GM18868 (cell line): ENCODE data around the gene ZNF567.
"Not testable (repeated sequence)": the region's sequence is repeated elsewhere in the genome, so short reads cannot be mapped to it uniquely, and the experiment has no call there.

ENCODE experiments used
- ATAC-seq: cut with Tn5 transposase; IDR thresholded peaks from one replicate; pipeline ENCODE4 v1.9.1; 2021; ENCODE audit warnings: mild to moderate bottlenecking, moderate library complexity; ENCODE audit not compliant: unreplicated experiment

ZNF567 gene

DNA sequence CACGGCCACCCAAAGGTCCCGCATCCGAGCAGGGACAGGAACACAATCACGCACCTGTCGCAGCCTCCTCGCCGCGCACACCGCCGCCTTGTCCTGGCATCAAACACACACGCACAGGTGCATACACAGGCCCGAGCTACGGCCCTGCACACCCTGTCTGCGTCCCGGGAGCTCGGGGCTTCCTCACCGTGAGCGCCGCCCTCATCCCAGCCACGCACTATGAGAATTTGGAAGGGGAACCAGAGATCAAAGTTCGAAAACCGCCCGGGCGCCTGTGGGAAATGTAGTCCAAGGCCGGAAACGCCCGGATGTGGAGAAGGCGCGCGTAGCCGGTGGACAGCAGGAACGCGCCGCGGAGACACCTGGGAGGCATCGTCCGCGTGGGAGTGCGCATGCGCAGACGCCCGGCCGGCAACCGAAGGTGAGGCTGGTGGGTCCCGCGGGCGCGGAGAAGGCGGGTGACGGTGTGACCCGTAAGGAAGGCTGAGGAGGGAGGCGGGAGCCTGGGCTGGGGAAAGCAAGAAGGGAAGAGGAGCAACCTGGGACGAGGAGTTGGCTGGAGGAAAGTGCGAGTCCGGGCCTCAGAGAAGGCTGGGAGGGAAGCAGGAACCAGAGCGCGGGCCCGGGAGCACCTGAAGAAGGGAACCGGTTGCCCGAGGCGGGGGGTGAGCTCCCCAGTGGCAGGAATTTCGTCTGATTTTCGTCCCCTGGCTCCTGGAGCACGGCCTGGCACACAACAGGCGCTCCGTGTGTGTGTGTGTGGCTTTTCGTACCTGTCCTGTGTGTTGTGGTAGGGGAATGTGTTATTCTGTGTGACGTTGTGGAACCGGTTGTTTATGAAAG lies at the start of gene ZNF567:
Gene ZNF567 (plus strand): TSS at position 399 of the 843 bp plus-strand sequence. CDS start 7,256 bp downstream, outside the sequence.
- peak; percentile 88 for ATAC-seq

DNA sequence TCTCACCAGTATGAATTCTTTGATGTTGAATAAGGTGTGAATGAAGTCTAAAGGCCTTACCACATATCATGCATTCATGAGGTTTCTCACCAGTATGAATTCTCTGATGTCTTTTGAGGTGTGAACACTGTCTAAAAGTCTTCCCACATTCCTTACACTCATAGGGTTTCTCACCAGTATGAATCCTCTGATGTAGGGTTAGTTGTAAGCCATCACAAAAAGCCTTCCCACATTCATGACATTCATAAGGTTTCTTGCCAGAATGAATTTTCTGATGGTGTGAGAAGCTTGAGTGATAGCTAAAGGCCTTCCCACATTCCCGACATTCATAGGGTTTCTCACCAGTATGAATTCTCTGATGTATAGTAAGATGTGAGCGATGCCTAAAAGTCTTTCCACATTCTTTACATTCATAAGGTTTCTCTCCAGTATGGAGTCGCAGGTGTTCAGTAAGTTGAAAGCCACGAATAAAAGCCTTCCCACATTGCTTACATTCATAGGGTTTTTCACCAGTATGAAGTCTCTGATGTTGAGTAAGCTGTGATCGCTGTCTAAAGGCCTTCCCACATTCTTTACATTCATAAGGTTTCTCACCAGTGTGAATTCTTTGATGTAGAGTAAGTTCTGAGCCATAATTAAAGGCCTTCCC lies 48.4 kb upstream of the ZNF567 start:
- ATAC-seq, result no peak

DNA sequence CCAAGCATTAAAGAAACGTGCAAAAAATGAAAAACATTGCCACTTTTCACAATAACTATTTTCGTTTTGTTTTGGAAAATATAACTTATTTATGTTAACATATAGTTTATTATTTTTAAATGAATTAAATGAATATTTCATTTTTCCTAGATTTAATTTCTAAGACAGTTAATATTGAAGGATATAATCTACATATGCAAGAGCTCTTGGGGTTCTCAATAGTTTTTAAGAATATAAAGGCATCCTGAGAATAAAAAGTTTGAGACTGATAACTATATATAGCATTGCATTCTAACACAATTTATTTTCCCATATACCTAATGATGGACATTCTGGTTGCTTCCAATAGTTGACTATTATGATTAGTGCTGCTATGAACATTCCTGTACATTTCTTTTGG lies 40.7 kb upstream of the ZNF567 start:
- ATAC-seq, result no peak

DNA sequence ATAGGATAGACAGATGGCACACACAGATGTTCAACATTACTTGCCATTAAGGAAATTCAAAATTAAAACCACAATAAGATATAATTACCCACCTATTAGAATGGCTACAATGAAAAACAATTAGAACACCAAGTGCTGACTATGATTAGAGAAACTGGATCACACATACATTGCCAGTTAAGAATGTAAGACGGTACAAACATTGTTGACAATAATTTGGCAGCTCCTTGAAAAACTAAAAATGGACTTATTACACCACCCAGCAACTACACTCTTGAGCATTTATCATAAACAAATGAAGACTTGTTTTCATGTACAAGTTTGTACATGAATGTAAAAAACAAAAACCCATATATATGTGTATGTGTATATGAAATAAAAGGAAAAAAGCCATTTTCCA lies 34.5 kb upstream of the ZNF567 start:
- ATAC-seq, result no peak

DNA sequence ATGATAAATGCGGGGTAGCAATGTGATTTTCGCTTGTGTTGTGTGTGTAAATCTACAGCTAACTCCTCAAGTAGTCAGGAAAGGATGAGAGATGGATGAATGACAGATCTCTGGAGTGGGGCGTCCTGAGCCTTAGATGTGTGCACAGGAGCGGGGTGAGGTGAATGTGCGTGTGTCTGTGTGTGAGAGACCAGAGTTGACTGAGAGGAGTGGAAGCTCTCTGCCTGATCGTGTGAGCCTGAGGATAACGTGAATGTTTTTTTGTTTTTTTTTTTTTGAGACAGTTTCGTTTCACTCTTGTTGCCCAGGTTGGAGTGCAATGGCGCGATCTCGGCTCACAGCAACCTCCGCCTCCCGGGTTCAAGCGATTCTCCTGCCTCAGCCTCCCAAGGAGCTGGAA lies 21.6 kb upstream of the ZNF567 start:
- ATAC-seq, result no peak

DNA sequence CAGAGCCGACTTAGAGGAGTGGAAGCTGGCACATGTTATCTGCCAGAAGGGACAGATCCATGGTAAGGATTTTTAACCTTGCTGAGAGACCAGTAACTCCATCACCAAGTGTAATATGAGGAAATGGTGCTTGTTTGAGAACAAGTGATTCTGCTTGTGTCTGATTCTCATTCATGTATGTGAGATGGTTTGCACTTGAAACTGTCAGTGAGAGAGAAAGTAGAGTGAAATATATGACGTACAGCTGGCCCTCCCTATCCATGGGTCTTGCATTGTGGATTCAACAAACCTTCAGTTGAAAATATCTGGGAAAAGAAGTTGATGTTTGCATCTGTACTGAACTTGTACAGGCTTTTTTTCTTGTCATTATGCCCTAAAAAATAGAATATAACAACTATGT lies 18.8 kb upstream of the ZNF567 start:
- no peak for ATAC-seq

GRCh38 chr19:36672368-36672767 lies 15.0 kb upstream of the ZNF567 start:
- no peak for ATAC-seq

GRCh38 chr19:36674201-36674600 lies 13.2 kb upstream of the ZNF567 start:
- no peak for ATAC-seq

GRCh38 chr19:36679455-36679854 lies 8.0 kb upstream of the ZNF567 start:
- ATAC-seq, result no peak

DNA sequence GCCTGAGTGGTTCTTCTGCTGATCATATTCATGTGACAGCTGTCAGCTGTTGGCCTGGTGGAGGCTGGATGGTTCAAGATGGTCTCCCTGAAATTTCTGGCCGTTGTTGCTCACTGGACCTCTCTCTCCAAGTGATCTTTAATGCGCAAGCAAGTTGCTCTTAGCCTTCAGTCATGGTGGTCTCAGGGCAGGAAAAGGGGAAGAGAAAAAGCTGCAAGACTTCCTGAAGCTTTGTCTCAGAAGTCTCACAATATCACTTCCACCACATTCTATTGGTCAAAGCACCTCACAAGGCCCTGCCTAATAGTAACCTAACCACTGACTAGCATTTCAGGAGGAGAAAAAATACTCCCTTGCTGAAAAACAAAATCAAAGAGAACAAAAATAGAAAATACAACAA lies 1.6 kb upstream of the ZNF567 start:
- no peak for ATAC-seq

DNA sequence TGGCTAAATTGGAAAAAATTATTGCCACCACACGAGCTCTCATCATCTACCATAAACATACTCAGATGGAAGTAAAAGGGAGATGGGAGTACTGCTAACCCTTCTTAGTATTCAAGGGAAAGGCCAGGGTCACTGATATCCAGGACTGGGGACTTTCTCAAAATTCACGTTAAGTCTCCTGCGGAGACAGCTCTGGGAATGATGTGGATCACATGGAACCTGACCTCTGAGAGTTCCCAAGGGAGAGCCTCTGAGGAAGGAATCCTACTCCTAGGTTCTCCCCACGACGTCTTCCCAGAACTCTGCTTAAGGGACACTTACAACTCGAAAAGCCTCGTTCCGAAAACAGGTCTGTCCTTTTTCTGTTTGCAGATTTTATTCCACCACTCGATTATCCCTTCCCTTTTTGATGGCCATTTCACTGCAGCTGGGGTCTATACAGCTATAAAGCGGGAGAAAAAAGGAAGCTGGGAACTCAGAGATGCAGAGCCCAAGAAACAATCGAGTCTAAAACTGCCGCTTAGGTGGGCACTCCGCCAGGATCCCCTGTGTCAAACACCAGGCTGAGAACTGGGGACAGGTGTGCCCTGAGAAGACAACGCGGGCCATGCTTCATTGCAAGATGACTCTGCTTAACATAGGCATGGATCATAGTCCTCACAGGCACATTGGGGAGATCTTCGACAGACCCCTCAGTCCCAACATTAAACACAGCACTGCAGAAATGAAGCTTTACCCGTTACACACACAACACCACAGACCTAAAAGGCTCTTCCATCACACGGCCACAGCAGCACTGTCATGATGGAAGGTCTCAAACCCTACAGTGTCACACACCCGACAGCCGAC lies 823 bp upstream of the ZNF567 start:
- no peak for ATAC-seq

DNA sequence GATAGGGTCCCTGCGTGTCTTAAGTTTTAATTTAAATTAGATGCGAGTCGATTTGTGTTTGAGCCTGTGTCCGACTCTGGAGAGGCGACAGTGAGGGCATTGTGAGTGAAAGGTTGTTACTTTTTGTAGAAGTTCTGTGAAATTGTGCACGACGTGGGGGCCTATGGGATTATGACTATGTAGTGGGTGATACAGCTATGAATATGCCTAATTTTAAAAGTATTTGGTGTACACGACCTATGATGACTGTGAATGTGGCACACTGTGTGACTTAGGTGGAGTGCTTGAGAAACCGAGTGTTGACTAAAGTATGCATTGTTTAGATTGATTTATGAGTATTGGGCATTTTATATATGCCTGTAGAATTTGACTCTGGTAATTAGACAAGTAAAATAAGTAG lies 646 bp downstream of the ZNF567 start:
- ATAC-seq, result no peak

- no peak for ATAC-seq
Observed at GRCh38 chr19:36707134-36707533, 19.7 kb downstream of the ZNF567 start.

DNA sequence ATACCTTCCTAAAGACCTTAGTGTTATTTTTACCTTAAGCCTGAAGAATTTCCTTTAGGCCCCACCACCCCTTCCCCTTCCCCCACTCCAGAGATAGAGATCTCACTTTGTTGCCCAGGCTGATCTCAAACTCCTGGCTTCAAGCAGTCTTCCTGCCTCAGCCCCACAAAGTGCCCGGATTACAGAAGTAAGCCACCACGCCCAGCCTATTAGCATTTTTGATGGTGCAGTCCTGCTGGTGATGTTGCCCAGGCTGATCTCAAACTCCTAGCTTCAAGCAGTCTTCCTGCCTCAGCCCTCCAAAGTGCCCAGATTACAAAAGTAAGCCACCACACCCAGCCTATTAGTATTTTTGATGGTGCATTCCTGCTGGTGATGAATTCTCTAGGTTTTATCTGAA lies 22.0 kb downstream of the ZNF567 start:
- no peak for ATAC-seq

GRCh38 chr19:36719687-36720556 lies 32.5 kb downstream of the ZNF567 start:
- no peak for ATAC-seq

DNA sequence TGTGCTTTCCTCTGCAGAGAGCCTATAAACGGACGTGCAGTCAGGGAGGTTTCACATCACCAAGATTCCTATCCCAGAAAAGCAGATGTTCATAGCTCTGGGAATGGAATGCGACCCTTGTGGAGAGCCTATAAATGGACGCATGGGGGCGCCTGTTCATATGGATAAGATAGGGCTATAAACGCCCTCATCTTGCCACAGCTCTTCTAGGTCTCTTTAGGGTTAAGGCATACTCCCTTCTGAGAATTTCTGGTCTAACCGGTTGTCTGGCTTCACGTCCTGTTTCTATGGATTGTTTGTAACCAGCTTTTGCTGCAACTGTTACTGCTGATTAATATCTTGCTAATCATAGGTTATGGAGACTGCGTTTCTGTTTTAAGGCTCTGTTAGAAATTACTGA lies 48.8 kb downstream of the ZNF567 start:
- not testable (repeated sequence) for ATAC-seq

DNA sequence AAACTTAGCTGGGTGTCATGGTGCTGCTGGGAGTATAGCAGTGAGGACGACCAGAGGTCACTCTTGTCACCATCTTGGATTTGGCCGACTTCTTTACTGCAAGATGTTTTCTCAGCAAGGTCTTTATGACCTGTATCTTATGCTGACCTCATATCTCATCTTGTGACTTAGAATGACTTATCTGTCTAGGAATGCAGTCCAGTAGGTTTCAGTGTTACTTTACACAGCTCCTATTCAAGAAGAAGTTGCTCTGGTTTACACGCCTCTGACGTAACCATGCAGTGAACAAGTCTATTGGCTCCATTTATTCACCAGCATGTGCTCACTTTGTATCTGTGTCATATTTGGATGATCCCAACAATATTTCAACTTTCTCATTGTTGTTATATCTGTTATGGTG lies 58.5 kb downstream of the ZNF567 start:
- ATAC-seq, result no peak

DNA sequence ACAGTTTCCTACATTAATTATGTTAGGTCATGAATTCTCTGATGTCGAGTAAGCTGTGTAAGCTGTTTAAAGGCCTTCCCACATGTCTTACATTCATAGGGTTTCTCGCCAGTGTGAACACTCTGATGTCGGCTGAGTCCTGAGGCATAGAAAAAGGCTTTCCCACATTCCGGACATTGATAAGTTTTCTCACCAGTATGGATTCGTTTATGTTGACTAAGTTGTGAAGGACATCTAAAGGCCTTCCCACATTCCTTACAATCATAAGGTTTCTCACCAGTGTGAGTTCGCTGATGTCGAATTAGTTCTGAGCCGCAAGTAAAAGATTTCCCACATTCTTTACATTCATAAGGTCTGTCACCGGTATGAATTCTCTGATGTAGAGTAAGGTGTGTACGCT lies 60.3 kb downstream of the ZNF567 start:
- no peak for ATAC-seq

DNA sequence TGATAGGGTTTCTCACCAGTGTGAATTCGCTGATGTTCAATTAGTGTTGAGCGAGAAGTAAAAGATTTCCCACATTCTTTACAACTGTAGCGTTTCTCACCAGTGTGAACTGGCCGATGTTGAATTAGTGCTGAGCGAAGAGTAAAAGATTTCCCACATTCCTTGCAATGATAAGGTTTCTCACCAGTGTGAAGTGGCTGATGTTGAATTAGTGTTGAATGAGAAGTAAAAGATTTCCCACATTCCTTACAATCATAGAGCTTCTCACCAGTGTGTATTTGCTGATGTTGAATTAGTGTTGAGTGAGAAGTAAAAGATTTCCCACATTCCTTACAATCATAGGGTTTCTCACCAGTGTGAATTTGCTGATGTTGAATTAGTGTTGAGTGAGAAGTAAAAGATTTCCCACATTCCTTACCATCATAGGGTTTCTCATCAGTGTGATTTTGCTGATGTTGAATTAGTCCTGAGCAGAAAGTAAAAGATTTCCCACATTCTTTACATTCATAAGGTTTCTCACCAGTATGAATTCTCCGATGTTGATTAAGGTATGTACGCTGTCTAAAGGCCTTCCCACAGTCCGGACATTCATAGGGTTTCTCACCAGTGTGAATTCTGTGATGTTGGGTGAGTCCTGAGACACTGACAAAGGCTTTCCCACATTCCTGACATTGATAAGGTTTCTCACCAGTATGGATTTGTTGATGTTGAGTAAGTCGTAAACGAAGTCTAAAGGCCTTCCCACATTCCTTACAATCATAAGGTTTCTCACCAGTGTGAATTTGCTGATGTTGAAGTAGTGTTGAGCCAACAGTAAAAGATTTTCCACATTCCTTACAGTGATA lies 61.2 kb downstream of the ZNF567 start:
- no peak for ATAC-seq

GRCh38 chr19:36749613-36750012 lies 62.2 kb downstream of the ZNF567 start:
- ATAC-seq, result not testable (repeated sequence)
